ENCODE measurements around the gene CCDC9B.

The CCDC9B gene

GRCh38 chr15:40314723-40315276 lies 25.9 kb downstream of the CCDC9B start:
- H3F3A ChIP-seq (ENCODE audit: control insufficient read depth, insufficient read depth) = no peaks in the 10 kb centered on the region
- H3K4me3 ChIP-seq (ENCODE audit: low read length) = no peak overlapping the region
- H4K20me1 ChIP-seq (ENCODE audit: control insufficient read depth, insufficient read depth, low read depth, low read length) = no peaks in the 10 kb centered on the region
- no peaks in the 10 kb centered on the region for H3K79me2 ChIP-seq (ENCODE audit: control insufficient read depth, low read length)
- H3K9me3 ChIP-seq (ENCODE audit: control insufficient read depth, insufficient read depth, low read length) = no peaks in the 10 kb centered on the region
- H3K4me2 ChIP-seq (ENCODE audit: low read length) = no peak overlapping the region
- no peaks in the 10 kb centered on the region for H3K4me1 ChIP-seq (ENCODE audit: control insufficient read depth, low read length)
- no peaks in the 10 kb centered on the region for H3K36me3 ChIP-seq (ENCODE audit: control insufficient read depth, low read length)
- TF ChIP-seq EZH2phosphoT487 (IDR thresholded peaks at IDR 0.05; ENCODE audit: borderline replicate concordance, low read length) (no peak), CTCF (IDR thresholded peaks at IDR 0.05; ENCODE audit: low read depth, low read length, poor library complexity, severe bottlenecking) (no peak)
- no peaks in the 10 kb centered on the region for H3K9me2 ChIP-seq (replicated peaks; ENCODE audit: control insufficient read depth, low read length)
- peaks cover 62% of the 10 kb centered on the region for H3K27me3 ChIP-seq (ENCODE audit: control insufficient read depth, low read length)
- no peak overlapping the region for H3K27ac ChIP-seq (ENCODE audit: low read depth, low read length)

- no peak overlapping the region for H3K27ac ChIP-seq (ENCODE audit: low read depth, low read length)
- H4K20me1 ChIP-seq (ENCODE audit: control insufficient read depth, insufficient read depth, low read depth, low read length) = no peaks in the 10 kb centered on the region
- no peak overlapping the region for H3K4me2 ChIP-seq (ENCODE audit: low read length)
- peaks cover 9% of the 10 kb centered on the region for H3K4me1 ChIP-seq (ENCODE audit: control insufficient read depth, low read length)
- peaks cover 56% of the 10 kb centered on the region for H3K27me3 ChIP-seq (ENCODE audit: control insufficient read depth, low read length)
- H3K4me3 ChIP-seq (ENCODE audit: low read length) = no peak overlapping the region
- H3K9me3 ChIP-seq (ENCODE audit: control insufficient read depth, insufficient read depth, low read length) = no peaks in the 10 kb centered on the region
- H3F3A ChIP-seq (ENCODE audit: control insufficient read depth, insufficient read depth) = no peaks in the 10 kb centered on the region
- H3K36me3 ChIP-seq (ENCODE audit: control insufficient read depth, low read length) = no peaks in the 10 kb centered on the region
- TF ChIP-seq EZH2phosphoT487 (IDR thresholded peaks at IDR 0.05; ENCODE audit: borderline replicate concordance, low read length) (no peak), CTCF (IDR thresholded peaks at IDR 0.05; ENCODE audit: low read depth, low read length, poor library complexity, severe bottlenecking) (no peak)
- H3K9me2 ChIP-seq (replicated peaks; ENCODE audit: control insufficient read depth, low read length) = no peaks in the 10 kb centered on the region
- H3K79me2 ChIP-seq (ENCODE audit: control insufficient read depth, low read length) = no peaks in the 10 kb centered on the region
Observed at GRCh38 chr15:40313531-40314398, 27.0 kb downstream of the CCDC9B start.

GRCh38 chr15:40312370-40313158 lies 28.2 kb downstream of the CCDC9B start:
- Histone ChIP-seq H3K27ac (ENCODE audit: low read depth, low read length) (no peak overlapping the region), H3K79me2 (ENCODE audit: control insufficient read depth, low read length) (no peaks in the 10 kb centered on the region), H3K4me1 (ENCODE audit: control insufficient read depth, low read length) (peaks cover 21% of the 10 kb centered on the region), H3K27me3 (ENCODE audit: control insufficient read depth, low read length) (peaks cover 55% of the 10 kb centered on the region), H3K9me3 (ENCODE audit: control insufficient read depth, insufficient read depth, low read length) (no peaks in the 10 kb centered on the region), H3K9me2 (replicated peaks; ENCODE audit: control insufficient read depth, low read length) (no peaks in the 10 kb centered on the region), H3K36me3 (ENCODE audit: control insufficient read depth, low read length) (no peaks in the 10 kb centered on the region), H3K4me3 (ENCODE audit: low read length) (no peak overlapping the region), H4K20me1 (ENCODE audit: control insufficient read depth, insufficient read depth, low read depth, low read length) (no peaks in the 10 kb centered on the region), H3F3A (ENCODE audit: control insufficient read depth, insufficient read depth) (no peaks in the 10 kb centered on the region), H3K4me2 (ENCODE audit: low read length) (no peak overlapping the region)
- TF ChIP-seq CTCF (IDR thresholded peaks at IDR 0.05; ENCODE audit: low read depth, low read length, poor library complexity, severe bottlenecking) = no peak
- TF ChIP-seq EZH2phosphoT487 (IDR thresholded peaks at IDR 0.05; ENCODE audit: borderline replicate concordance, low read length) = no peak
